Progenitor cell of endocrine pancreas (in vitro differentiated cells): ENCODE results near the gene ALPK3. TPM values are rescaled to one million over a fixed set of nuclear protein-coding genes. Genes with fewer than 3 reads are reported as not detected.
A peak's percentile ranks its signal among the peaks of the same experiment; 100 is the strongest.

ENCODE experiments used
- DNase-seq: peaks from one replicate; pipeline ENCODE4 v3.0.0; 2021; ENCODE audit warnings: low spot score; ENCODE audit not compliant: unreplicated experiment
- H3K27ac Mint-ChIP-seq: 2 replicates; pipeline ENCODE4 v1.8.0; 2021; ENCODE audit warnings: mild to moderate bottlenecking, moderate library complexity, mixed read lengths
- H3K27me3 Mint-ChIP-seq: 2 replicates; pipeline ENCODE4 v1.8.0; 2021; ENCODE audit warnings: mixed read lengths
- H3K36me3 Mint-ChIP-seq: 2 replicates; pipeline ENCODE4 v1.8.0; 2022; ENCODE audit warnings: mixed read lengths; ENCODE audit not compliant: insufficient read depth
- H3K4me1 Mint-ChIP-seq: 2 replicates; pipeline ENCODE4 v1.8.0; 2021; ENCODE audit warnings: low read depth, mixed read lengths
- H3K4me3 Mint-ChIP-seq: 2 replicates; pipeline ENCODE4 v1.8.0; 2021; ENCODE audit warnings: low read depth, mild to moderate bottlenecking, moderate library complexity, mixed read lengths
- H3K9me3 Mint-ChIP-seq: 2 replicates; pipeline ENCODE4 v1.8.0; 2021; ENCODE audit warnings: low read depth, mixed read lengths
- CTCF ChIP-seq: fragments of 200-600 bp; sonication (generic); IDR thresholded peaks from one replicate; pipeline ENCODE4 v1.5.0; 2021; ENCODE audit warnings: antibody characterized with exemption, mild to moderate bottlenecking; ENCODE audit not compliant: unreplicated experiment
- total RNA-seq: library from RNA; stranded (reverse); gene quantifications from 2 replicates; pipeline ENCODE4 v1.2.1, GENCODE V29; 2021

ALPK3 gene
- total RNA-seq, 1 donor from 2014 or later = 122 TPM

- H3K4me3 Mint-ChIP-seq = no peak overlapping the region
- H3K27me3 Mint-ChIP-seq = no peaks in the 10 kb centered on the region
- peaks cover 4% of the 10 kb centered on the region for H3K4me1 Mint-ChIP-seq
- DNase-seq = no peak
- TF ChIP-seq CTCF = no peak
- no peak overlapping the region for H3K27ac Mint-ChIP-seq
- peaks cover 20% of the 10 kb centered on the region for H3K36me3 Mint-ChIP-seq
- H3K9me3 Mint-ChIP-seq = no peaks in the 10 kb centered on the region
These were observed 22.6 kb downstream of the ALPK3 start for GRCh38 chr15:84839714-84840113.

- Mint-ChIP-seq H3K9me3 (no peaks in the 10 kb centered on the region), H3K4me1 (peaks cover 4% of the 10 kb centered on the region)
These were observed 23.1 kb downstream of the ALPK3 start for GRCh38 chr15:84840255-84840654.

GRCh38 chr15:84840741-84841429, 23.7 kb downstream of the ALPK3 start:
- Mint-ChIP-seq H3K4me1 (peaks cover 4% of the 10 kb centered on the region), H3K4me3 (no peak overlapping the region), H3K36me3 (peaks cover 29% of the 10 kb centered on the region), H3K9me3 (no peaks in the 10 kb centered on the region), H3K27ac (peak overlapping the region; percentile 49), H3K27me3 (no peaks in the 10 kb centered on the region)
- no peak for TF ChIP-seq CTCF
- no peak for DNase-seq

More at GRCh38 chr15:84840255-84840654, 23.1 kb downstream of the ALPK3 start:
- no peaks in the 10 kb centered on the region for H3K27me3 Mint-ChIP-seq
- peaks cover 25% of the 10 kb centered on the region for H3K36me3 Mint-ChIP-seq
- H3K27ac Mint-ChIP-seq = no peak overlapping the region
- DNase-seq = no peak
- no peak for TF ChIP-seq CTCF
- no peak overlapping the region for H3K4me3 Mint-ChIP-seq

- Mint-ChIP-seq H3K9me3 (peaks cover 11% of the 10 kb centered on the region), H3K4me3 (no peak overlapping the region), H3K27ac (no peak overlapping the region), H3K27me3 (no peaks in the 10 kb centered on the region), H3K36me3 (peaks cover 41% of the 10 kb centered on the region), H3K4me1 (peaks cover 4% of the 10 kb centered on the region)
- no peak for DNase-seq
- TF ChIP-seq CTCF = no peak
These were observed 25.6 kb downstream of the ALPK3 start for GRCh38 chr15:84842781-84843180.

GRCh38 chr15:84844964-84845363, 27.8 kb downstream of the ALPK3 start:
- Mint-ChIP-seq H3K9me3 (peaks cover 11% of the 10 kb centered on the region), H3K27me3 (no peaks in the 10 kb centered on the region), H3K36me3 (peaks cover 47% of the 10 kb centered on the region), H3K4me1 (peaks cover 4% of the 10 kb centered on the region), H3K4me3 (no peak overlapping the region), H3K27ac (peak overlapping the region; percentile 49)
- TF ChIP-seq CTCF = no peak
- DNase-seq = no peak
